Erythroblast (primary cell): Measurements from ENCODE around the gene DOCK1.

Experiments used
- GATA1 ChIP-seq: IDR thresholded peaks from 2 replicates; pipeline ENCODE4 v1.6.1; 2011; ENCODE audit warnings: low read depth, mild to moderate bottlenecking, control low read depth, low read length, moderate library complexity
- POLR2A ChIP-seq: IDR thresholded peaks from 2 replicates; pipeline ENCODE4 v1.6.1; 2011; ENCODE audit warnings: mild to moderate bottlenecking, low read length

DNA sequence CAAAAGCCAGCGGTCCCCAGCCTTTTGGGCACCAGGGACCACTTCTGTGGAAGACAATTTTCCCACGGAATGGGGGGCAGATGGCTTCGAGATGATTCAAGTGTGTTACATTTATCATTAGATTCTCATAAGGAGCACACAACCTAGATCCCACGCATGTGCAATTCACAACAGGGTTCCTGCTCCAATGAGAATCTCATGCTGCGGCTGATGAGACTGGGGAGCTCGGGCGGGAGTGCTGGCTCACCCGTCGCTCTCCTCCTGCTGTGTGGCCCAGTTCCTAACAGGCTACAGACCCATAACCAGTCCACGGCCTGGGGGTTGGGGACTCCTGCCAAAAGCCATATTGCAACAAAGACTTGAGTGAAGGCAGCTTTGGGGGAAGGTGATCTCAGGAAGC is 26.6 kb upstream of the DOCK1 start:
- TF ChIP-seq POLR2A (no peak), GATA1 (no peak)
